Measurements from ENCODE around the gene CCDC9. TPM values are rescaled to one million over a fixed set of nuclear protein-coding genes. Genes with fewer than 3 reads are reported as not detected.

The CCDC9 gene
- total RNA-seq: 10 to 100 TPM; 53.0 to 53.1 TPM
- polyA plus RNA-seq: 10 to 100 TPM in 1 of 3 donors, 1 to 10 TPM in 2; 5.0 to 10.8 (median 7.1) TPM
- total RNA-seq: 33.2 to 52.2 (median 37.8) reads per million in 6 experiments

DNA sequence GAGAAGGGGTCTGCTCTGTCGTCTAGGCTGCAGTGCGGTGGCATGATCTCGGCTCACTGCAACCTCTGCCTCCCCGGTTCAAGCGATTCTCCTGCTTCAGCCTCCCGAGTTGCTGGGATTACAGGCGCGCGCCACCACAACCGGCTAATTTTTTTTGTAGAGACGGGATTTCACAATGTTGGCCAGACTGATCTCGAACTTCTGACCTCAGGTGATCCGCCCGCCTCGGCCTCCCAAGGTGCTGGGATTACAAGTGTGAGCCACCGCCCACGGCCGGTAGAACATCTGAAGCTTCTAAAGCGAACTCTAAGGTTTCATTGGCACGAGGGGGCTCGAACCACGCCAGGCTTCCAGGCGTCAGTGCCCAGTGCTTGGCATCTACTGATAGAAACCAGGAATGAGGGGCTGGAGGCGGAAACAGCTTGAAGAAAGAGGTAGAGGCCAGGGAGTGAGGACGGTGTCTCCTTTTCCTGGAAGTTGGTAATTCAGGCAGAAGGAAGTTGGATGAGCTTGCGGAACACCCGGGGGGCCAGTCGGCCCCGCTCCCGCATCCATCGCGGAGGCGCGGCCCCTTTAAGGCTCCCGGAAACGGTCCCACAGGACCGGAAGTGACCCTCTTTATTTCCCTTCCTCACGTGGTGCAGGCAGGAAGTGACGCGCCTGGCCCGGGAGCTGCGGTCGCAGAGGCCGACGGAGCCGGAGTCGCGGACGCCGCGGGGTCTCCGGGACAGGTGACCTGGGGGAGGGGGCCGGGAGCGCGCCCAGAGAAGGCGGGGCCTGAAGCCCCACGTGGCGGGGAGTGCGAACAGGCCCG lies at the start of gene CCDC9:
TSS of gene CCDC9 (plus strand) at position 647 of the 814 bp plus-strand sequence. CDS start 1,876 bp downstream, outside the sequence.
- Mint-ChIP-seq H3K4me3 (peak within 1 kb of the TSS; percentile 89 to 97 (median 93)), H3K27ac (peak within 1 kb of the TSS; percentile 93 to 99 (median 97)), H3K4me1 (peaks cover 37 to 50% (median 43%) of the 10 kb centered on the region in 4 donors), H3K36me3 (peaks cover 0 to 33% (median 22%) of the 10 kb centered on the region in 3 donors), H3K27me3 (no peaks in the 10 kb centered on the region), H3K9me3 (no peaks in the 10 kb centered on the region)
- peak in 8 of 10 donors; percentile 88 to 97 (median 93) for DNase-seq
- POLR2A ChIA-PET: interaction anchor here (0.6 to 3.2 kb wide), 26 partner anchors 9 to 1539 kb away, joined by 3 to 74 read pairs (median 7); partner anchors contain the start of genes DHX34, INAFM1, SAE1 and ZC3H4
- ATAC-seq: peak in 1 of 2 donors; percentile 72

DNA sequence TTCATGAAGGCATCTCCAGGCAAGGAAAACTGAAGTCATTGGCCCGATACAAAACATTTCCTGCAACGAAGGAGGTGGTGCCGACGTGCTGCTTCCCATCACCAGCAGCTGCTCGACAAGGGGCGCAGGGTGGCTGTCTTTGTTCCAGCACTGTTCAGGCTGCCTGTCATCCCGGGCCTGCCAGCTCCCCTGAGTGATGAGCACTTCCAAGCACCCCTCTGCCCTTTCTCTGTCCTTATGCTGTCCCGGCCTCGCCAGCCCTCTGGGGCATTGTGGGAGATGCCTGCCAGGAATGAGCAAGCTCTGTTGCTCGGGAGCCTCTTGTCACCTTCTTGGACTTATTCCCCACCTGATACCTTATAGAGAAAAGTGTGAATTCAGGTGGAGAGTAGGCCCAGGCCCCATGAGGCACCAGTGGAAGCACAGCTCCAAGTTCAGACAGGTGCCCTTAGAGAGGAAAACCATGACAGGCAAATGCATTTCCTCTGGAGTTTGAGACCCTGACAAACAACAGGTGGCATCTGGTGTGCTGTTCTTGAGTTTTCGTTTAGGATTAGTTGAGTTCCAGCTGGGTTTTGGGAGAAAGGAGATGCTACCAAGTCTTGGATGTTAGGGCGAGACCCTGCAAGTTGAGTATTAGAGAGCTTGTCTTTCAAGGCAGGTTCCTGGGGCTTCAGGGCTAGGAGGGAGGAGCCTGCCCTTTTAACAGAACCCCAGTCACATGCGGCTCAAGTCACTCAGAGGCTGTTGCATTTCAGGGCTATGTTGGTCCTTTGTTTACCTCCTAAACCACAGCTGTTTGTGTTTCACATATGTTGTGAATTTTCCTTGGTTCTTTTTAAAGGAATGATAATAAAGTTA lies 46.8 kb upstream of the CCDC9 start:
- POLR2A ChIA-PET: interaction anchor here (0.8 to 8.6 kb wide), 13 partner anchors 9 to 96 kb away, joined by 3 to 102 read pairs (median 5); partner anchors contain the start of gene ZC3H4
- no peak for ATAC-seq
- peaks cover 0 to 60% (median 7%) of the 10 kb centered on the region in 3 donors for H3K36me3 Mint-ChIP-seq
- H3K4me1 Mint-ChIP-seq: peaks cover 8 to 31% (median 16%) of the 10 kb centered on the region in 4 donors
- DNase-seq: no peak
- peak overlapping the region in 8 of 10 donors; percentile 40 to 87 (median 56) for H3K27ac Mint-ChIP-seq
- no peak overlapping the region for H3K4me3 Mint-ChIP-seq
- no peaks in the 10 kb centered on the region for H3K9me3 Mint-ChIP-seq
- H3K27me3 Mint-ChIP-seq: no peaks in the 10 kb centered on the region

DNA sequence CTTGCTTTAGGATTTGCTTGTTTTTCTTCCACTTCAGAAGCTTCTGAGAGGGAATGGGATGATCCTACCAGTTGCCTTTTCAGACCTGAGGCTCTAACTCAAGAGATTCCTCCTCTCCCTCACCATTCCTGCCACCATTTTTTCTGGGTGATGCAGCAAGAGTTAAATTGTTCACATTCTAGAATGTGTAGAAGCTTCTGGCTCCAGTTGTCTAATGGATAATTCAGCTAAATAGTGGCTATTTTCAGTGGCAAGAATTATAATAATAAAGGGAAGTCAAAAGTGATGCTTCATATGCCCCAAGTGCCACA lies 46.2 kb upstream of the CCDC9 start:
- Mint-ChIP-seq H3K27ac (peak overlapping the region in 4 of 10 donors; percentile 68 to 84 (median 80)), H3K36me3 (peaks cover 0 to 54% (median 5%) of the 10 kb centered on the region in 3 donors), H3K27me3 (no peaks in the 10 kb centered on the region), H3K4me1 (peaks cover 8 to 31% (median 16%) of the 10 kb centered on the region in 4 donors), H3K9me3 (no peaks in the 10 kb centered on the region), H3K4me3 (no peak overlapping the region)
- POLR2A ChIA-PET: interaction anchor here (0.5 to 8.6 kb wide), 21 partner anchors 9 to 131 kb away, joined by 3 to 102 read pairs (median 5); partner anchors contain the start of genes CCDC9, SAE1 and ZC3H4
- ATAC-seq: no peak
- DNase-seq: no peak

DNA sequence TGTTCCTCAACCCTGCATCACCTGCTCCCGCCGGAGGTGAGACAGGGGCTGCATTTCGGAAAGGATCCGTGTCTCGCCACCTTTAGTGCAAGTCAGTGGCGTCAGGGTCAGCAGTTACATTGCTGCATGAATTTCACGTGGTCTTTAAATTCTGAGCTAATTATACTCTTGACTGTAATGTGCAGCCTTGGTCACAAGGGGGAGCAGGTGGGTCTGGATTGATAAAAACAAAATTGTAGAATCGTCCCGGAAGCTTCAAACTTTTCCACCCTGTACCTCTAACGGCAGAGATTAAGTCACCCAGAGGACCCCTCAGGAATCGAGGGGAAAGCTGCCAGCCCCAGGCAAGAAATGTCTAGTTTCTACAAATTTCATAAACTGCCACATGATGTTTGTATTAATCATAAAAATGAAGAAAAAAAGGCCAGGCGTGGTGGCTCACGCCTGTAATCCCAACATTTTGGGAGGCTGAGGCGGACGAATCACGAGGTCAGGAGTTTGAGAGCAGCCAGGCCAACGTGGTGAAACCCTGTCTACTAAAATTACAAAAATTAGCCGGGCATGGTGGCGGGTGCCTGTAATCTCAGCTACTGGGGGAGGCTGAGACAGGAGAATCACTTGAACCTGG lies 45.5 kb upstream of the CCDC9 start:
- Mint-ChIP-seq H3K9me3 (no peaks in the 10 kb centered on the region), H3K36me3 (peaks cover 0 to 47% (median 5%) of the 10 kb centered on the region in 3 donors), H3K27me3 (no peaks in the 10 kb centered on the region), H3K4me1 (peaks cover 8 to 29% (median 17%) of the 10 kb centered on the region in 4 donors), H3K4me3 (peak overlapping the region in 6 of 10 donors; percentile 5 to 46 (median 23)), H3K27ac (peak overlapping the region; percentile 7 to 86 (median 80))
- peak; percentile 58 to 87 (median 78) for DNase-seq
- POLR2A ChIA-PET: interaction anchor here (0.5 to 8.6 kb wide), 23 partner anchors 9 to 131 kb away, joined by 3 to 102 read pairs (median 5); partner anchors contain the start of genes CCDC9, SAE1 and ZC3H4
- ATAC-seq: peak; percentile 74 to 89

DNA sequence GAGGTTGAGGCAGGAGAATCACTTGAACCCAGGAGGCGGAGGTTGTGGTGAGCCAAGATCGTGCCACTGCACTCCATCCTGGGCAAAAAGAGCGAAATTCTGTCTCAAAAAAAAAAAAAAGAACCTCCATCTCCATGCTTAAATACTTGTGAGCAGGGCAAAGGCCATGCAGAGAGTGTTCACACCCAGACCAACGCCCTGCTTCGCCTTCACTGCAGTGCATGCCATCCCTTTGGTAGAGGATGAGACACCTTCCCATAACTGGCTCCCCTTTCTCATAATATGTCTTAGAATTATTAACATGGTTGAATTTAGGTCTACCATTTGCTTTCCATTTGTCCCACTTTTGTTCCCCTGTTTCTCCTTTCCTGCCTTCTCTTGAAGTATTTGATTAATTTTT lies 40.7 kb upstream of the CCDC9 start:
- Mint-ChIP-seq H3K27me3 (no peaks in the 10 kb centered on the region), H3K9me3 (no peaks in the 10 kb centered on the region), H3K4me3 (no peak overlapping the region), H3K27ac (no peak overlapping the region), H3K36me3 (peaks cover 0 to 5% (median 0%) of the 10 kb centered on the region in 3 donors), H3K4me1 (peaks cover 4 to 17% (median 5%) of the 10 kb centered on the region in 4 donors)
- ATAC-seq (no peak), DNase-seq (no peak)
- POLR2A ChIA-PET: interaction anchor here (8.6 kb wide), 1 partner anchor 9 kb away, joined by 102 read pairs; no protein-coding TSS in a partner anchor

DNA sequence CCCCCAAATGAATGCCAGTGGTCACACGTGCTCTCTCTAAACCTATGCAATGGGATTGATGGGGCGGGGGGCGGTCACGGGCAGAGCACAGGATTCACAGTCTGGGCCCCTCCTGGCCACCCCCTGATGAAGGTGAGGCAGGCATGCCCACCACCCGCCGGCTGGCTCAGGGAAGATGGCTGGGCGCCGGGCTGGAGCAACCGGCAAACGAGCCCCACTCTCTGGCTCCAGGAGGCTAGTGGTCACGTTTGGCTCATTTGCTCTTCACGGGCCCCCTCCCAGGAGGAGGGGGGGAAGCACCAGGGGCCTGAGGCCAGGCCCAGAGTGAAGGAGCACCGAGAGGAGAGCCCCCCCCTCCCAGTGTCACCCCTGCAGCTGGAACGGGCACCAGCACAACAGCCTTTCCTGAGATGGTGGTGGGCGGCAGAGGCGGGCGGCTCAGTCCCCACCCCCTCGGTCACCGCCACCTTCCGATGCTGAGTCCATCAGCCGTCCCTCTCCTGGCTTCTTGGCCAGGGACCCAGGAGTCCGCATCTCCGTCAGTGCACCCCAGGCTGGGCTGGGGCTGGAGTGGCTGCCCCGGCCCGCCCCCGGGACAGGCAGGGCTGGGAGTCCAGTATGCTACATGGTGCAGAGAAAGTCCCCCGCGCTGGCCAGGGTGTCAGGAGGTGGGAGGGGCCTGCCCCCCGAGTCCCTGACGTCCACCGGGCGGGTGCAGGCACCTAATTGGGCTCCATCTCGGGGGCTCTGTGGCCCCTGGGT lies 35.1 kb upstream of the CCDC9 start:
- peaks cover 4 to 8% (median 6%) of the 10 kb centered on the region in 4 donors for H3K4me1 Mint-ChIP-seq
- no peaks in the 10 kb centered on the region for H3K9me3 Mint-ChIP-seq
- DNase-seq (no peak), ATAC-seq (no peak)
- peaks cover 0 to 17% (median 1%) of the 10 kb centered on the region in 3 donors for H3K36me3 Mint-ChIP-seq
- no peak overlapping the region for H3K27ac Mint-ChIP-seq
- H3K4me3 Mint-ChIP-seq: no peak overlapping the region
- POLR2A ChIA-PET: interaction anchor here (1.7 to 7.4 kb wide), 2 partner anchors 7 to 35 kb away, joined by 4 to 102 read pairs; no protein-coding TSS in a partner anchor
- no peaks in the 10 kb centered on the region for H3K27me3 Mint-ChIP-seq

DNA sequence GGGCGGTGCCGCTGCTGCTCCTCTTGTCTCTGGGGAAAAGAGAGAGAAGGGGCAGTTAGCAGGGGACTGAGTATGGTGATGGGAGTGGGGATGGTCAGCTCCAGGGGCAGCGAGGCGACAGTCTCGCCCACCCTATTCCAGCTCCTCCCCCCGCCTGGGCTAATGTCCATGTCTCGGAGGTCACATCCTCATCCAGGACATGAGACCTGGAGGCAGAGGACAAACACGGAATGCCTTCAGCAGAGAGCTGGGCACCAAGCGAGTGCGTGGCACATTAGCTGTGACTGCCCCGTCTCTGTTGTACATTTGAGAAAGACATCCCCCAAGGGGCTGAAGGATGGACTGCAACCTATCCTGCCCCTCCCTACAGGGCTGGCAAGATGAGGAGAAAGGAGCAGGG lies 34.4 kb upstream of the CCDC9 start:
- POLR2A ChIA-PET: interaction anchor here (1.7 to 7.4 kb wide), 2 partner anchors 8 to 35 kb away, joined by 4 to 102 read pairs; no protein-coding TSS in a partner anchor
- Mint-ChIP-seq H3K4me3 (no peak overlapping the region), H3K9me3 (no peaks in the 10 kb centered on the region), H3K36me3 (peaks cover 0 to 17% (median 1%) of the 10 kb centered on the region in 3 donors), H3K27me3 (no peaks in the 10 kb centered on the region), H3K4me1 (peaks cover 4 to 11% (median 8%) of the 10 kb centered on the region in 4 donors), H3K27ac (peak overlapping the region in 1 of 10 donors; percentile 27)
- ATAC-seq (no peak), DNase-seq (no peak)

DNA sequence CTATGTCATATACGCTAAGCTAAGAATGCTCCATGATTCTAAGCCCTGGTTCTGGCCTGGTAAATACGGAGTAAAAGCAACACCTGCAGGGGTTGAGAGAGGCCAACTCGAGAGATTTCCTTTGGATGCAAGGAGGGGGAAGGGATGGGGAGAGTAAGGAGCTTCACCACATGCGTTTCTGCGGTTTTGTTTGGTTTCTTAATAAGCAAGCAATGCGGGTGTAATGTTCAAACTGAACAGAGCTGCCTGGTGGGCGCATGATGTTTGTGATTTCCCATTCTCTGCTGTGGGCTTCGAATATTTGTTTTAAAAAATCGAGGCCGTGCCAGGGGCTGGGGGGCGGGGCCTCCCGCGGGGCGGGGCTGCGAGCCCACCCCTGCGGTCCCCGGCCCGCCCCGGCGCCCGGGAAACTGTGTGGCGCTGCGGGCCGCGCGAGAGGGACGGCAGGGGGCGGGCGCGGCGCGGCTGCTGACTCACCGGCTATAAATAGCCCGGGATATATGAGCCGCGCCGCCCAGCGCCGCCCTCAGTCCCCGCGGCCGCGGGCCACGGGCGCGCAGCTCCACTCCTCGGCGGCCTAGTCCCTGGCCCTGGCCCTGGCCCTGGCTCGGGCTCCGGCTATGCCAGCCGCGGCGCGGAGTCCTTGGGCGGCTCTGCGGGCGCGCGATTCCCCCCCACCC lies 30.4 kb upstream of the CCDC9 start:
- Mint-ChIP-seq H3K36me3 (peaks cover 0 to 12% (median 0%) of the 10 kb centered on the region in 3 donors), H3K4me3 (peak overlapping the region in 9 of 10 donors; percentile 61 to 89 (median 75)), H3K27ac (peak overlapping the region; percentile 6 to 94 (median 88)), H3K4me1 (peaks cover 6 to 21% (median 12%) of the 10 kb centered on the region in 4 donors), H3K9me3 (no peaks in the 10 kb centered on the region), H3K27me3 (no peaks in the 10 kb centered on the region)
- ATAC-seq (peak; percentile 55 to 62), DNase-seq (peak; percentile 81 to 91 (median 86))
- POLR2A ChIA-PET: interaction anchor here (0.6 to 7.4 kb wide), 23 partner anchors 9 to 945 kb away, joined by 3 to 116 read pairs (median 7); partner anchors contain the start of genes CCDC9, INAFM1, SAE1 and ZC3H4

DNA sequence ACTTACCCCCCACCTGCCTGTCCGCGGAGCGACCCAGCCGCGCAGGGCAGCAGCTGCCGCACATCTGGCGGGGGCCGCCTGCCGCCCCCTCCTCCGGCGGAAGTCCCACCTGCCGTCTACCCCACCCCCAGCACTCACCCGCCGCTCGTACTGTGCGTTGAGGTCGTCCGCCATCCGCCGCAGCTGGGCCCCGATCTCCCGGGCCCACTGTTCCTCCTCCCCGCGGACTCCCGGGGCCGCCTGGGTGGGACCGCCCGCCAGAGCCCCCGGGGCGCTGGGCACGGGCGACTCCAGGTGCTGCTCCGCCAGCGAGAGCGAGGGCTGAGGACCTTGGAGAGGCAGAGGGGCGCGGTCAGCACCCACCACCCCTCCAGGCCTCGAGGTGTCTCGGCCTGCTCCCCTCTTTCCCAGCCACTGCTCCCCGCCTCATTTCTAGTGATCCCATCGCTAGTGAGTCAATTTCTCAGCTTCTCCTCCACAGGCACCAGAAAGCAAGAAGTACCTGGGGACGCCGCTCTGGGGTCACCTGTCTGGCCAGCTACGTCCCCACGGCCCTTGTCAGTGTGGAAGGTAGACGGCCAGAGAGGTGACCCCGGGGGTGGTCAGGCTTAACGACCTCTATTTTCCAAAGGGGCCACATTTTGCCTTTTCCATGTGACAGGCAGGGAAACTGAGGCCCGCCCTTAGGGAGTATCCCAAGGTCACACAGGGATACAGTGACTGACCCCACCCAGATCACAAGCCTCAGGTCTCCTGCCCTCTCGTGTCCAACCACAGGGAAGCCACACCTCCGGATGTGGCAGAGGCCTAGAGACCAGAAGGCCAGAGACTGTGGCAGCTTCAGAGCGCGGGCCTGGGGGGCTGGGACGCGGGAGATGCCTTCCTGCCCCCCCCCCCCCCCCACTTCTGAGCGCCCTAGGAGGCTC lies 29.6 kb upstream of the CCDC9 start:
- Mint-ChIP-seq H3K27me3 (no peaks in the 10 kb centered on the region), H3K27ac (peak overlapping the region; percentile 76 to 94 (median 90)), H3K36me3 (peaks cover 0 to 10% (median 0%) of the 10 kb centered on the region in 3 donors), H3K9me3 (no peaks in the 10 kb centered on the region), H3K4me3 (peak overlapping the region in 9 of 10 donors; percentile 71 to 89 (median 85)), H3K4me1 (peaks cover 10 to 26% (median 16%) of the 10 kb centered on the region in 4 donors)
- POLR2A ChIA-PET: interaction anchor here (0.6 to 7.4 kb wide), 22 partner anchors 12 to 944 kb away, joined by 3 to 116 read pairs (median 9); partner anchors contain the start of genes CCDC9, INAFM1, SAE1 and ZC3H4
- peak; percentile 2 to 12 for ATAC-seq
- DNase-seq: peak in 5 of 10 donors; percentile 18 to 77 (median 45)
